PC-3 (cell line): ENCODE measurements around the gene UBA7. TPM values are rescaled to one million over a fixed set of nuclear protein-coding genes. Genes with fewer than 3 reads are reported as not detected.

ENCODE experiments used
- ATAC-seq: fragments of 200-7000 bp; cut with Tn5 transposase; 2 replicates; pipeline ENCODE4 v1.9.1; 2020; ENCODE audit warnings: mild to moderate bottlenecking, moderate library complexity
- BruUV-seq: library from RNA; stranded (reverse); fragments of 400-500 nt; replicated peaks from 2 replicates; lab custom pipeline; 2021; lab: Mats Ljungman, UMichigan
- CTCF ChIA-PET: fragments of 300-600 bp; sonication (Branson Sonifier 250); formaldehyde crosslinking; loops from one replicate; lab custom pipeline; 2022; ENCODE audit warnings: antibody characterized with exemption; lab: Charles Lee
- POLR2A ChIA-PET: fragments of 300-600 bp; sonication (Branson Sonifier 250); formaldehyde crosslinking; loops from one replicate; lab custom pipeline; 2022; ENCODE audit warnings: antibody characterized with exemption; ENCODE audit not compliant: unreplicated experiment; lab: Charles Lee
- DNase-seq: peaks from one replicate; pipeline ENCODE4 v3.0.0-alpha.2; 2015
- H2AFZ ChIP-seq: fragments of 300-600 bp; sonication (generic); 2 replicates; pipeline ENCODE4 v1.6.0; 2016; ENCODE audit warnings: antibody characterized with exemption, low read length
- H3F3A ChIP-seq: fragments of 300-600 bp; sonication (generic); one replicate; pipeline ENCODE4 v1.6.0; 2017; ENCODE audit warnings: antibody characterized with exemption, low read length, control low read depth, mild to moderate bottlenecking; ENCODE audit not compliant: unreplicated experiment
- H3K27ac ChIP-seq: fragments of 300-600 bp; sonication (generic); 2 replicates; pipeline ENCODE4 v1.5.1; 2016; ENCODE audit warnings: mild to moderate bottlenecking, low read length
- H3K27me3 ChIP-seq: fragments of 300-600 bp; sonication (generic); 2 replicates; pipeline ENCODE4 v1.6.1; 2016; ENCODE audit warnings: low read length, mixed read lengths
- H3K36me3 ChIP-seq: fragments of 300-600 bp; sonication (generic); 2 replicates; pipeline ENCODE4 v1.6.1; 2016; ENCODE audit warnings: low read depth, mixed run types, low read length, mixed read lengths
- H3K4me1 ChIP-seq: fragments of 300-600 bp; sonication (generic); 2 replicates; pipeline ENCODE4 v1.5.1; 2016; ENCODE audit warnings: low read length; ENCODE audit not compliant: insufficient read depth
- H3K4me2 ChIP-seq: fragments of 300-600 bp; sonication (generic); 2 replicates; pipeline ENCODE4 v1.6.0; 2016; ENCODE audit warnings: low read length
- H3K4me3 ChIP-seq: fragments of 300-600 bp; sonication (generic); 2 replicates; pipeline ENCODE4 v1.5.1; 2016; ENCODE audit warnings: mild to moderate bottlenecking, low read length, mixed read lengths
- H3K79me2 ChIP-seq: fragments of 300-600 bp; sonication (generic); 2 replicates; pipeline ENCODE4 v1.6.1; 2017; ENCODE audit warnings: low read length, mixed read lengths
- H3K9ac ChIP-seq: fragments of 300-600 bp; sonication (generic); 2 replicates; pipeline ENCODE4 v1.6.0; 2016; ENCODE audit warnings: mild to moderate bottlenecking, low read length
- H3K9me2 ChIP-seq: fragments of 300-600 bp; sonication (generic); replicated peaks from 2 replicates; pipeline ENCODE4 v1.6.1; 2016; ENCODE audit warnings: mixed run types, low read length, mixed read lengths
- H3K9me3 ChIP-seq: fragments of 300-600 bp; sonication (generic); 2 replicates; pipeline ENCODE4 v1.6.1; 2016; ENCODE audit warnings: low read length, mixed read lengths
- H4K20me1 ChIP-seq: fragments of 300-600 bp; sonication (generic); 2 replicates; pipeline ENCODE4 v1.6.1; 2016; ENCODE audit warnings: low read length, mixed read lengths
- EZH2 ChIP-seq: fragments of 300-600 bp; sonication (generic); IDR thresholded peaks from one replicate; pipeline ENCODE4 v1.6.1; 2017; ENCODE audit warnings: antibody characterized with exemption, mild to moderate bottlenecking, low read length; ENCODE audit not compliant: unreplicated experiment
- EZH2phosphoT487 ChIP-seq: fragments of 300-600 bp; sonication (generic); IDR thresholded peaks from 2 replicates; pipeline ENCODE4 v1.6.1; 2018; ENCODE audit warnings: mild to moderate bottlenecking, antibody characterized with exemption, low read length, borderline replicate concordance
- intact Hi-C: fragments of 100-400 bp; cut with micrococcal nuclease; formaldehyde crosslinking; loops from 2 replicates; pipeline ENCODE4 v1.9.0; 2023
- total RNA-seq: library from RNA; depleted of rRNA; stranded (reverse); fragments of >200 nt; gene quantifications from 2 replicates; pipeline ENCODE4 v1.2.3, GENCODE V29; 2014
- TF ChIP-seq, protein P1 (sequence below): fragments of 300-600 bp; sonication (generic); conservative IDR thresholded peaks from 2 replicates; pipeline ENCODE4 v1.5.1; 2017; ENCODE audit warnings: antibody characterized with exemption, low read depth, mild to moderate bottlenecking, low read length

Gene UBA7
- total RNA-seq, 1 experiment from 2014 or later, result 3.6 TPM

DNA sequence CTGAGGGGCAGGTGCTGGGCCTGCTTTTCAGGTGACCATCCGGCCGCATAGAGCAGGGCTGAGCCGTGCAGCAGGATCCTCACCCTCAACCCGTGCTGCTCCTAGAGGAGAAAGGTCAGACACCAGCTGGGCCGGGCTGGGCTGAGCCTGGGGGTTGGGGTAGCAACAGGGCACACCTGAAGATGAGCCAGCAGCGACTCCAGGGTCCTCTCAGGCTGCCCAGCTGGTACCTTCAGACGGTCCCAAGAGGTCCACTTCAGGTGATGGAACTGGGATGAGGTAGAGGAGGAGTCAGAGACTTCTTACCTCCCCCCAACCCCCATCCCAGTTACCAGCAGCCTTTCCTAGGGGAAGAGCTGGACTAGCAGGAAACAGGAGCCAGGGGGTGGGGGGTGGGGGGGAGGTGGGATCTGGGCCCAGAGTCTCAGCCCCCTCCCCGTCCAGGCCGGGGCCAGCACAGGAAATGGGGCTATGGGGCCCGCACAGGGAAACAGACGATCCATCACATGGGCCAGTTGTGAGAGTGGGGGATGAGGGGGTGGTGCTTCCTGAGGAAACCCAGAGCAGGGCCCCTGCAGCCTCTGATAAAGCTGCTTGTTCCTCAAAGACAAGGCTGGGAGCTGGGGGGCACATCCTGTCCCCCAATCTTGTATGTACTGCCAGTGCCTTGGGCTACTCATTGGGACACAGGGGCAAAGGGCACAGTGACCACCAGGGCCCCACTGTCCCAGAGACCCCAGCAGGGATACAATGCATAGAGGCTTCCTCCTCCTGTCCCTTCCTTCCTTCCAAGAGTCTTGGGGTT lies 7.7 kb downstream of the UBA7 start:
- intact Hi-C loops, result no loop called here
- Histone ChIP-seq H3K4me3 (no peak overlapping the region), H3K79me2 (no peaks in the 10 kb centered on the region), H3K4me2 (no peak overlapping the region), H3K27ac (no peak overlapping the region), H3K9ac (no peak overlapping the region), H2AFZ (no peak overlapping the region), H3K9me3 (no peaks in the 10 kb centered on the region), H3F3A (no peaks in the 10 kb centered on the region), H4K20me1 (no peaks in the 10 kb centered on the region), H3K9me2 (no peaks in the 10 kb centered on the region), H3K27me3 (no peaks in the 10 kb centered on the region), H3K4me1 (peaks cover 12% of the 10 kb centered on the region; the same call in 1 of the 2 replicates), H3K36me3 (no peaks in the 10 kb centered on the region)
- DNase-seq, result no peak
- no peak for ATAC-seq
- CTCF ChIA-PET, result no interaction called here
- no TSS peak for BruUV-seq
- TF ChIP-seq, protein P1, sequence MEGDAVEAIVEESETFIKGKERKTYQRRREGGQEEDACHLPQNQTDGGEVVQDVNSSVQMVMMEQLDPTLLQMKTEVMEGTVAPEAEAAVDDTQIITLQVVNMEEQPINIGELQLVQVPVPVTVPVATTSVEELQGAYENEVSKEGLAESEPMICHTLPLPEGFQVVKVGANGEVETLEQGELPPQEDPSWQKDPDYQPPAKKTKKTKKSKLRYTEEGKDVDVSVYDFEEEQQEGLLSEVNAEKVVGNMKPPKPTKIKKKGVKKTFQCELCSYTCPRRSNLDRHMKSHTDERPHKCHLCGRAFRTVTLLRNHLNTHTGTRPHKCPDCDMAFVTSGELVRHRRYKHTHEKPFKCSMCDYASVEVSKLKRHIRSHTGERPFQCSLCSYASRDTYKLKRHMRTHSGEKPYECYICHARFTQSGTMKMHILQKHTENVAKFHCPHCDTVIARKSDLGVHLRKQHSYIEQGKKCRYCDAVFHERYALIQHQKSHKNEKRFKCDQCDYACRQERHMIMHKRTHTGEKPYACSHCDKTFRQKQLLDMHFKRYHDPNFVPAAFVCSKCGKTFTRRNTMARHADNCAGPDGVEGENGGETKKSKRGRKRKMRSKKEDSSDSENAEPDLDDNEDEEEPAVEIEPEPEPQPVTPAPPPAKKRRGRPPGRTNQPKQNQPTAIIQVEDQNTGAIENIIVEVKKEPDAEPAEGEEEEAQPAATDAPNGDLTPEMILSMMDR, result no peak
- TF ChIP-seq EZH2phosphoT487 (no peak), EZH2 (no peak)
- POLR2A ChIA-PET, result no interaction called here

GRCh38 chr3:49805367-49805782 lies 8.4 kb downstream of the UBA7 start:
- intact Hi-C loops, result no loop called here

More at GRCh38 chr3:49805367-49805782, 8.4 kb downstream of the UBA7 start:
- TF ChIP-seq EZH2phosphoT487 (no peak), EZH2 (no peak)
- TF ChIP-seq, protein P1, result no peak
- no peaks in the 10 kb centered on the region for H3K79me2 ChIP-seq
- no peaks in the 10 kb centered on the region for H3K36me3 ChIP-seq
- no peaks in the 10 kb centered on the region for H3K9me2 ChIP-seq
- POLR2A ChIA-PET, result no interaction called here
- DNase-seq, result peak; percentile 47
- H4K20me1 ChIP-seq, result no peaks in the 10 kb centered on the region
- no peaks in the 10 kb centered on the region for H3K9me3 ChIP-seq
- no peak overlapping the region for H3K9ac ChIP-seq
- peaks cover 12% of the 10 kb centered on the region; the same call in 1 of the 2 replicates for H3K4me1 ChIP-seq
- no peak overlapping the region for H3K27ac ChIP-seq
- H3F3A ChIP-seq, result no peaks in the 10 kb centered on the region
- no peaks in the 10 kb centered on the region for H3K27me3 ChIP-seq
- H3K4me3 ChIP-seq, result no peak overlapping the region
- BruUV-seq, result no TSS peak
- CTCF ChIA-PET, result no interaction called here
- no peak overlapping the region for H3K4me2 ChIP-seq
- H2AFZ ChIP-seq, result no peak overlapping the region
- no peak for ATAC-seq
